Sciatic nerve (tissue), 2 donors: ENCODE measurements around the gene CD48. TPM values are rescaled to one million over a fixed set of nuclear protein-coding genes. Genes with fewer than 3 reads are reported as not detected.
"Not testable (repeated sequence)": the region's sequence is repeated elsewhere in the genome, so short reads cannot be mapped to it uniquely, and the experiment has no call there.

Source experiments
- ATAC-seq: fragments of 200-7000 bp; cut with Tn5 transposase; one replicate; pipeline ENCODE4 v1.9.1; 2020; ENCODE audit warnings: mild to moderate bottlenecking, moderate library complexity
- DNase-seq: peaks from one replicate; pipeline ENCODE4 v3.0.0-alpha.2; 2020; ENCODE audit warnings: low spot score
- intact Hi-C: fragments of 100-400 bp; cut with DNase I; formaldehyde crosslinking; loops from one replicate; pipeline ENCODE4 v1.14.2; 2022
- total RNA-seq: library from RNA; stranded (reverse); fragmentation: NEBNext Ultra II Directional; extraction: Animal tissue kit (Norgen Biotek cat#: 25700); gene quantifications from one replicate; pipeline ENCODE4 v1.2.1, GENCODE V29; 2021
- donor health status: DM: no; HTN: no; CAD: no.
- donor health status: DM: no; HTN: no; CAD: no.

CD48 gene
- total RNA-seq, 1 donor from 2014 or later: 6.8 TPM

GRCh38 chr1:160665330-160666078 is 46.1 kb downstream of the CD48 start:
- intact Hi-C loops: no loop called here
- peak; percentile 65 for DNase-seq
- ATAC-seq: peak; percentile 36

GRCh38 chr1:160664573-160665051 is 47.0 kb downstream of the CD48 start:
- DNase-seq: no peak
- no peak for ATAC-seq
- intact Hi-C loops: no loop called here

GRCh38 chr1:160662910-160663309 is 48.7 kb downstream of the CD48 start:
- intact Hi-C loops: no loop called here
- ATAC-seq (no peak), DNase-seq (no peak)

- no peak for ATAC-seq
- DNase-seq: no peak
- intact Hi-C loops: no loop called here
These were observed 52.1 kb downstream of the CD48 start for GRCh38 chr1:160659566-160659965.

- intact Hi-C loops: no loop called here
- no peak for DNase-seq
- no peak for ATAC-seq
These were observed 52.8 kb downstream of the CD48 start for GRCh38 chr1:160658814-160659193.

GRCh38 chr1:160658162-160658813 is 53.3 kb downstream of the CD48 start:
- no peak for ATAC-seq
- no peak for DNase-seq
- intact Hi-C loops: no loop called here

GRCh38 chr1:160657250-160657781 is 54.3 kb downstream of the CD48 start:
- no peak for ATAC-seq
- intact Hi-C loops: no loop called here

GRCh38 chr1:160656737-160657136 is 54.9 kb downstream of the CD48 start:
- no peak for ATAC-seq

More at GRCh38 chr1:160657250-160657781, 54.3 kb downstream of the CD48 start:
- no peak for DNase-seq

GRCh38 chr1:160653620-160654016 is 58.0 kb downstream of the CD48 start:
- no peak for ATAC-seq
- no peak for DNase-seq
- intact Hi-C loops: no loop called here

More at GRCh38 chr1:160656737-160657136, 54.9 kb downstream of the CD48 start:
- no peak for DNase-seq
- intact Hi-C loops: no loop called here

- DNase-seq (no peak), ATAC-seq (no peak)
These were observed 58.5 kb downstream of the CD48 start for GRCh38 chr1:160652924-160653619.

GRCh38 chr1:160652065-160652641 is 59.5 kb downstream of the CD48 start:
- intact Hi-C loops, ATAC-seq, DNase-seq: not testable (repeated sequence)

More at GRCh38 chr1:160652924-160653619, 58.5 kb downstream of the CD48 start:
- intact Hi-C loops: no loop called here

GRCh38 chr1:160651433-160652064 is 60.1 kb downstream of the CD48 start:
- ATAC-seq (no peak), DNase-seq (no peak)
- intact Hi-C loops: no loop called here

GRCh38 chr1:160647329-160647720 is 64.3 kb downstream of the CD48 start:
- ATAC-seq: no peak
- intact Hi-C loops: no loop called here
- no peak for DNase-seq

GRCh38 chr1:160646711-160647328 is 64.8 kb downstream of the CD48 start, which contains the start of gene SLAMF1:
TSS of gene SLAMF1 (minus strand) at chr1:160647044. CDS start at chr1:160646945, 99 bp downstream.
- DNase-seq (no peak), ATAC-seq (no peak)
- intact Hi-C loops: no loop called here

- no peak for ATAC-seq
- no peak for DNase-seq
- intact Hi-C loops: no loop called here
These were observed 65.4 kb downstream of the CD48 start for GRCh38 chr1:160646180-160646579.

- no peak for DNase-seq
- ATAC-seq: no peak
- intact Hi-C loops: no loop called here
These were observed 66.1 kb downstream of the CD48 start for GRCh38 chr1:160645386-160646130.

- DNase-seq (no peak), ATAC-seq (no peak)
- intact Hi-C loops: no loop called here
These were observed 67.2 kb downstream of the CD48 start for GRCh38 chr1:160644399-160644798.

- DNase-seq (no peak), ATAC-seq (no peak)
- intact Hi-C loops: no loop called here
These were observed 68.5 kb downstream of the CD48 start for GRCh38 chr1:160643138-160643537.
